Measurements from ENCODE around the gene CAMK2G. TPM values are rescaled to one million over a fixed set of nuclear protein-coding genes. Genes with fewer than 3 reads are reported as not detected.

The CAMK2G gene
- total and polyA plus RNA-seq, 2 experiments from 2014 or later: 30.6 to 34.1 TPM

- Histone ChIP-seq H3K79me2 (replicated peaks; ENCODE audit: insufficient read depth) (peaks cover 14% of the 10 kb centered on the region; the same call in 1 of the 2 replicates), H3K4me2 (peak overlapping the region; percentile 96), H3K36me3 (ENCODE audit: insufficient read depth) (no peaks in the 10 kb centered on the region; the same call in 1 of the 2 replicates), H3K27me3 (ENCODE audit: insufficient read depth) (no peaks in the 10 kb centered on the region), H3F3A (replicated peaks; ENCODE audit: low read depth) (peaks cover 40% of the 10 kb centered on the region), H3K4me1 (ENCODE audit: insufficient read depth) (peaks cover 18% of the 10 kb centered on the region; the same call in 1 of the 2 replicates), H2AFZ (peak overlapping the region; percentile 93; the same call in 1 of the 2 replicates), H4K20me1 (replicated peaks; ENCODE audit: insufficient read depth) (peaks cover 9% of the 10 kb centered on the region), H3K27ac (ENCODE audit: low read depth) (peak overlapping the region; percentile 52), H3K9me2 (ENCODE audit: insufficient read depth) (no peaks in the 10 kb centered on the region), H3K4me3 (peak overlapping the region; percentile 88)
- Mint-ChIP-seq H3K27ac (peak overlapping the region; percentile 82; the same call in 1 of the 2 replicates), H3K27me3 (ENCODE audit: insufficient read depth, low read depth, poor library complexity) (peaks cover 13% of the 10 kb centered on the region), H3K36me3 (ENCODE audit: low read depth) (peaks cover 43% of the 10 kb centered on the region), H3K4me1 (peaks cover 27% of the 10 kb centered on the region), H3K4me3 (peak overlapping the region; percentile 91), H3K9me3 (no peaks in the 10 kb centered on the region)
- ATAC-seq: peak; percentile 47
- peak; percentile 87 for DNase-seq (ENCODE audit: low spot score)
- no peak for TF ChIP-seq CTCF (conservative IDR thresholded peaks at IDR 0.05; ENCODE audit: low read depth in 2 of 2)
- no peak for TF ChIP-seq ZNF114 (CRISPR knock-in tag; IDR thresholded peaks at IDR 0.05)
- TF ChIP-seq ETS1 (IDR thresholded peaks at IDR 0.05): no peak
- no peak for TF ChIP-seq EZH2 (IDR thresholded peaks at IDR 0.05; ENCODE audit: low read depth, unreplicated experiment)
- TF ChIP-seq EZH2phosphoT487 (IDR thresholded peaks at IDR 0.05; ENCODE audit: unreplicated experiment): no peak
- no peak for TF ChIP-seq JUNB (IDR thresholded peaks at IDR 0.05; ENCODE audit: unreplicated experiment)
- TF ChIP-seq STAT1 (IDR thresholded peaks at IDR 0.05; ENCODE audit: unreplicated experiment): no peak
- TF ChIP-seq REST (IDR thresholded peaks at IDR 0.05; ENCODE audit: unreplicated experiment): no peak
- no peak for TF ChIP-seq CREB1 (CRISPR knock-in tag; IDR thresholded peaks at IDR 0.05; ENCODE audit: low read depth)
These were observed 102.6 kb downstream of the CAMK2G start for GRCh38 chr10:73771722-73772280.

Measured in GM23338 (cell line).